SU-DHL-6 (cell line): ENCODE measurements around the gene CADM1.

Experiments used
- EZH2phosphoT487 ChIP-seq: fragments of 200-600 bp; sonication (generic), shearing (Covaris generic); conservative IDR thresholded peaks from 2 replicates; pipeline ENCODE4 v1.6.1; 2018; ENCODE audit warnings: mild to moderate bottlenecking, antibody characterized with exemption, low read length, moderate library complexity, mixed read lengths
- TF ChIP-seq, protein P1 (sequence below): fragments of 200-600 bp; sonication (generic); IDR thresholded peaks from one replicate; pipeline ENCODE4 v1.5.1; 2017; ENCODE audit warnings: antibody characterized with exemption, mild to moderate bottlenecking, low read length, moderate library complexity; ENCODE audit not compliant: insufficient read depth, poor library complexity, severe bottlenecking

DNA sequence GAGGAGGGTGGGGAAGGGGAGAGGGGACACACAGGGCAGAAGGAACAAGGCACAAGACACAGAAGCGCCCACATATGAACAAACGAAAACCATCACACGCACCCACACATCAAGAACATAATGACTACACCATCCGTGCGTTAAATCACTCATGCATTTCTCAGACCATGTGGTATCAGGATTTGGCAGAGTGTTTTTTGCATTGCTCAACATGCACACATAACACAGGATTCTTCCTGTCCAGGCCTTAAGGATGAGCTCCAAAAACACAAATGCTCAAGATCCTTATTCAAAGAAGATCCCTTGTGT is 309.5 kb downstream of the CADM1 start:
- TF ChIP-seq, protein P1, sequence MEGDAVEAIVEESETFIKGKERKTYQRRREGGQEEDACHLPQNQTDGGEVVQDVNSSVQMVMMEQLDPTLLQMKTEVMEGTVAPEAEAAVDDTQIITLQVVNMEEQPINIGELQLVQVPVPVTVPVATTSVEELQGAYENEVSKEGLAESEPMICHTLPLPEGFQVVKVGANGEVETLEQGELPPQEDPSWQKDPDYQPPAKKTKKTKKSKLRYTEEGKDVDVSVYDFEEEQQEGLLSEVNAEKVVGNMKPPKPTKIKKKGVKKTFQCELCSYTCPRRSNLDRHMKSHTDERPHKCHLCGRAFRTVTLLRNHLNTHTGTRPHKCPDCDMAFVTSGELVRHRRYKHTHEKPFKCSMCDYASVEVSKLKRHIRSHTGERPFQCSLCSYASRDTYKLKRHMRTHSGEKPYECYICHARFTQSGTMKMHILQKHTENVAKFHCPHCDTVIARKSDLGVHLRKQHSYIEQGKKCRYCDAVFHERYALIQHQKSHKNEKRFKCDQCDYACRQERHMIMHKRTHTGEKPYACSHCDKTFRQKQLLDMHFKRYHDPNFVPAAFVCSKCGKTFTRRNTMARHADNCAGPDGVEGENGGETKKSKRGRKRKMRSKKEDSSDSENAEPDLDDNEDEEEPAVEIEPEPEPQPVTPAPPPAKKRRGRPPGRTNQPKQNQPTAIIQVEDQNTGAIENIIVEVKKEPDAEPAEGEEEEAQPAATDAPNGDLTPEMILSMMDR = no peak
- TF ChIP-seq EZH2phosphoT487 = no peak
